Heart left ventricle (tissue), 16 donors: ENCODE data around the gene NR2F1. TPM values are rescaled to one million over a fixed set of nuclear protein-coding genes. Genes with fewer than 3 reads are reported as not detected.

Source experiments
- ATAC-seq, 4 donors: fragments of 200-7000 bp; cut with Tn5 transposase; one replicate each; pipeline ENCODE4 v1.9.1; 2020 to 2022; ENCODE audit warnings: moderate library complexity in 4 of 4, mild to moderate bottlenecking in 3 of 4, moderate number of reproducible peaks in 1 of 4
- DNase-seq, 5 donors: peaks; one replicate each; pipeline ENCODE4 v3.0.0-alpha.2; 2020
- H3K27ac ChIP-seq, 12 donors: fragments of 200-600 bp; sonication (generic) in 4 of 12; one replicate each; pipeline versions ENCODE4 v1.5.0 to v1.8.0; 2016 to 2022; ENCODE audit warnings: mild to moderate bottlenecking in 2 of 12
- H3K27me3 ChIP-seq, 9 donors: fragments of 200-600 bp; sonication (generic) in 2 of 9; one replicate each; pipeline versions ENCODE4 v1.5.1 to v1.8.0; 2016 to 2022; ENCODE audit warnings: mild to moderate bottlenecking in 3 of 9
- H3K36me3 ChIP-seq, 9 donors: fragments of 200-600 bp; sonication (generic) in 2 of 9; one replicate each; pipeline versions ENCODE4 v1.5.0 to v1.8.0; 2018 to 2022; ENCODE audit warnings: mild to moderate bottlenecking in 2 of 9
- H3K4me1 ChIP-seq, 12 donors: fragments of 200-600 bp; sonication (generic) in 4 of 12; one replicate each; pipeline versions ENCODE4 v1.5.0 to v1.8.0; 2016 to 2022; ENCODE audit warnings: mild to moderate bottlenecking in 3 of 12
- H3K4me3 ChIP-seq, 12 donors: fragments of 200-600 bp; sonication (generic) in 4 of 12; one replicate each; pipeline versions ENCODE4 v1.5.0 to v1.8.0; 2017 to 2022; ENCODE audit warnings: mild to moderate bottlenecking in 9 of 12, moderate library complexity in 4 of 12
- H3K9me3 ChIP-seq, 12 donors: fragments of 200-600 bp; sonication (generic) in 4 of 12; one replicate each; pipeline versions ENCODE4 v1.5.0 to v1.8.0; 2016 to 2022; ENCODE audit warnings: mild to moderate bottlenecking in 1 of 12
- CTCF ChIP-seq, 12 donors: fragments of 200-600 bp; sonication (generic) in 4 of 12; IDR thresholded peaks; one replicate each; pipeline versions ENCODE4 v1.5.0 to v1.8.0; 2018 to 2022; ENCODE audit warnings: antibody characterized with exemption in 12 of 12, mild to moderate bottlenecking in 5 of 12
- POLR2A ChIP-seq, 2 donors: fragments of 450-650 bp; IDR thresholded peaks; one replicate each; pipeline ENCODE4 v1.6.1; 2017; ENCODE audit warnings: antibody characterized with exemption in 2 of 2, mild to moderate bottlenecking in 2 of 2, moderate library complexity in 2 of 2
- WGBS, 4 donors: extraction: QIAGEN DNeasy Blood & Tissue Kit in 2 of 4; methylation state at CpG; one replicate each; pipeline versions ENCODE4 v1.1.5 to v1.1.7; 2013 to 2018; 5-methylcytosine and 5-hydroxymethylcytosine counted together
- intact Hi-C, 10 donors: fragments of 100-400 bp; cut with DNase I; formaldehyde crosslinking; loops; one replicate each; pipeline versions ENCODE4 v1.11.1 to v1.14.2; 2022
- polyA plus RNA-seq, 2 donors: library from polyadenylated mRNA; stranded (reverse); fragments of 200-250 nt; gene quantifications; one replicate each; pipeline ENCODE4 v1.2.3, GENCODE V29; 2013
- total RNA-seq, 9 donors: library from RNA; depleted of rRNA in 2 of 9; stranded (reverse); fragments of >200 nt in 2 of 9; fragmentation: NEBNext Ultra II Directional in 3 of 9; extraction: Animal tissue kit (Norgen Biotek cat#: 25700) in 3 of 9; gene quantifications; one replicate each; pipeline versions ENCODE4 v1.1.0 to v1.2.4, GENCODE V29; 2016 to 2023
- donor health status: ischemic (EF 13 %, LVEDD 7.1; RV severe dilation, severe dysfunction).
- donor health status: healthy with polysubstance abuse.
- donor health status: DM: no; HTN: yes; CAD: no.
- donor health status: DM: no; HTN: no; CAD: no.
- donor health status: ischemic (EF 25% LVEDD 6.9; RV normal size, moderate dysfunction).
- donor health status: ischemic (EF 25% LVEDD 5.7; RV mildly dilated, moderate dysfunction).
- donor health status: healthy.
- donor health status: DM: yes; HTN: yes; CAD: no.
- donor health status: ischemic (EF 35%, LVEDD 5.7; RV mildly dilated, moderate dysfunction).
- donor health status: nonischemic (EF 11% LVEDD 7.7; RV severe dilation, severe dysfunction).
- donor health status: DM: yes; HTN: yes; CAD: no.
- donor health status: PGD.
- donor health status: ischemic (EF 29% LVEDD 5.4; RV normal size, mild dysfunction).
- donor health status: nonischemic (EF 23%, LVEDD 6.1; RV moderate dilation, normal function).

NR2F1 gene
- total and polyA plus RNA-seq, 11 donors = 0.37 to 13.5 (median 0.57) TPM; not detected in 3

GRCh38 chr5:93566091-93566490 lies 16.9 kb upstream of the NR2F1 start:
- peaks cover 5 to 72% (median 39%) of the 10 kb centered on the region in 9 donors for H3K27me3 ChIP-seq
- intact Hi-C loops = no loop called here
- H3K9me3 ChIP-seq = peaks cover 0 to 4% (median 0%) of the 10 kb centered on the region in 12 donors
- no peak for DNase-seq
- TF ChIP-seq CTCF (IDR thresholded peaks at IDR 0.05) (no peak), POLR2A (IDR thresholded peaks at IDR 0.05) (no peak)
- peaks cover 0 to 8% (median 4%) of the 10 kb centered on the region in 12 donors for H3K4me1 ChIP-seq
- no peak overlapping the region for H3K27ac ChIP-seq
- no peak for ATAC-seq
- no peaks in the 10 kb centered on the region for H3K36me3 ChIP-seq
- H3K4me3 ChIP-seq = no peak overlapping the region

- Histone ChIP-seq H3K27me3 (peaks cover 12 to 81% (median 52%) of the 10 kb centered on the region in 9 donors), H3K4me1 (peaks cover 0 to 17% (median 5%) of the 10 kb centered on the region in 12 donors), H3K9me3 (peaks cover 0 to 4% (median 0%) of the 10 kb centered on the region in 12 donors), H3K27ac (no peak overlapping the region), H3K4me3 (no peak overlapping the region), H3K36me3 (no peaks in the 10 kb centered on the region)
- no peak for DNase-seq
- intact Hi-C loops = no loop called here
- ATAC-seq = no peak
- 54 to 79% (median 66%) methylated on average over 1 of the region's 1 CpG for WGBS, 4 donors
- TF ChIP-seq POLR2A (IDR thresholded peaks at IDR 0.05) = no peak
- TF ChIP-seq CTCF (IDR thresholded peaks at IDR 0.05) = no peak
These were observed 15.6 kb upstream of the NR2F1 start for GRCh38 chr5:93567424-93567823.

- TF ChIP-seq POLR2A (IDR thresholded peaks at IDR 0.05) (no peak), CTCF (IDR thresholded peaks at IDR 0.05) (no peak)
- 34 to 62% (median 57%) methylated on average over 13 of the region's 13 CpGs for WGBS, 4 donors
These were observed 13.5 kb upstream of the NR2F1 start for GRCh38 chr5:93569300-93570160.

More at GRCh38 chr5:93569300-93570160, 13.5 kb upstream of the NR2F1 start:
- Histone ChIP-seq H3K4me1 (peaks cover 0 to 23% (median 6%) of the 10 kb centered on the region in 12 donors), H3K9me3 (peaks cover 0 to 4% (median 0%) of the 10 kb centered on the region in 12 donors), H3K27me3 (peaks cover 14 to 92% (median 73%) of the 10 kb centered on the region in 9 donors), H3K27ac (no peak overlapping the region), H3K36me3 (no peaks in the 10 kb centered on the region), H3K4me3 (no peak overlapping the region)
- ATAC-seq (no peak), DNase-seq (no peak)
- intact Hi-C loops = loop anchor here in 1 of 10 donors (10.0 kb wide), 1 partner anchor 665 kb away; no protein-coding TSS in a partner anchor
